Kidney epithelial cell (primary cell): ENCODE measurements around the gene ARHGAP45. TPM values are rescaled to one million over a fixed set of nuclear protein-coding genes. Genes with fewer than 3 reads are reported as not detected.

Source experiments
- DNase-seq: peaks from one replicate; pipeline ENCODE4 v3.0.0-alpha.2; 2010; ENCODE audit warnings: low read depth
- H3K27me3 ChIP-seq: 2 replicates; pipeline ENCODE4 v1.6.0; 2011; ENCODE audit warnings: low read length; ENCODE audit not compliant: control insufficient read depth, insufficient read depth
- H3K36me3 ChIP-seq: 2 replicates; pipeline ENCODE4 v1.5.1; 2011; ENCODE audit warnings: low read length; ENCODE audit not compliant: control insufficient read depth, insufficient read depth
- H3K4me3 ChIP-seq: 2 replicates; pipeline ENCODE4 v1.5.1; 2011; ENCODE audit warnings: low read depth, mild to moderate bottlenecking, control low read depth, low read length
- total RNA-seq: library from RNA; depleted of rRNA; stranded (reverse); fragments of >200 nt; gene quantifications from 2 replicates; pipeline ENCODE4 v1.2.3, GENCODE V29; 2015
- TF ChIP-seq, protein P1 (sequence below): IDR thresholded peaks from 2 replicates; pipeline ENCODE4 v1.5.1; 2011; ENCODE audit warnings: mild to moderate bottlenecking, moderate library complexity, low read length, control low read depth, inconsistent platforms; ENCODE audit not compliant: insufficient read depth, poor library complexity, severe bottlenecking

The ARHGAP45 gene
- total RNA-seq, 1 donor from 2014 or later, result 4.2 TPM

GRCh38 chr19:1107661-1108261, 40.8 kb downstream of the ARHGAP45 start:
- no peak overlapping the region for H3K4me3 ChIP-seq
- no peak for DNase-seq

DNA sequence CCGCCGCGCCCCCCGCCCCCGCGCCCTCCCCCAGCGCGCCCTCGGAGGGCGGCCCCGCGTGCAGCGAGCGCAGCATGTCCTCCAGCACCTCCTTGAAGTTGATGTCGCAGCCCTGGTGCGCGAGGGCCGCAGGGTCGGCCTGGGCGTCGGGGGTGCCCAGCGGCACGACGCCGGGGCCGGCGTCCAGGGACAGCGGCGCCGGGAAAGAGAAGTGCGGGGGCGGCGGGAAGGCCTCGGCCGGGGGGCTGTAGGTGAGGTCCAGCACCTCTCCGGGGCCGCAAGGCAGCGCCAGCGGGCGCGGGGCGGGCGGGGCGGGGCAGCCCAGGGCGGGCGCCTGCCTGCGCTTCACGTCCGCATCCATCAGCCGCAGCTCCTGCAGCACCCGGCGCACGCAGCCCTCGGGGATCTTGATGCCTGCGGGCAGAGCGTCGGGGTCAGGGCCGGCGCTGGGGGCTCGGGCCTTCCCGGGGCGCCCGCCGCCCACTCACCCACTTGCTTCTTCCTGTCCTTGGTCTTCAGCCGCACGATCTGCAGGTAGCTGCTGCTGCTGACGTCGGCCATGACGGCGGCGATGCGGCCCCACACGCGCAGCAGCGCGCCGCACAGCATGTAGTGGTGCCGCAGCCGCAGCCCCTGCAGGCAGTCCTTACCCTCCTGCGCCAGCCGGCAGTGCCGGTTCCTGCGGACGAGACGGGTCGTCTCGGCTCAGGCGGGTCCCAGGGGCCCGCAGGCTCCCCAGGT, 41.5 kb downstream of the ARHGAP45 start:
- Histone ChIP-seq H3K27me3 (no peaks in the 10 kb centered on the region), H3K4me3 (no peak overlapping the region), H3K36me3 (peaks cover 4% of the 10 kb centered on the region)
- TF ChIP-seq, protein P1, sequence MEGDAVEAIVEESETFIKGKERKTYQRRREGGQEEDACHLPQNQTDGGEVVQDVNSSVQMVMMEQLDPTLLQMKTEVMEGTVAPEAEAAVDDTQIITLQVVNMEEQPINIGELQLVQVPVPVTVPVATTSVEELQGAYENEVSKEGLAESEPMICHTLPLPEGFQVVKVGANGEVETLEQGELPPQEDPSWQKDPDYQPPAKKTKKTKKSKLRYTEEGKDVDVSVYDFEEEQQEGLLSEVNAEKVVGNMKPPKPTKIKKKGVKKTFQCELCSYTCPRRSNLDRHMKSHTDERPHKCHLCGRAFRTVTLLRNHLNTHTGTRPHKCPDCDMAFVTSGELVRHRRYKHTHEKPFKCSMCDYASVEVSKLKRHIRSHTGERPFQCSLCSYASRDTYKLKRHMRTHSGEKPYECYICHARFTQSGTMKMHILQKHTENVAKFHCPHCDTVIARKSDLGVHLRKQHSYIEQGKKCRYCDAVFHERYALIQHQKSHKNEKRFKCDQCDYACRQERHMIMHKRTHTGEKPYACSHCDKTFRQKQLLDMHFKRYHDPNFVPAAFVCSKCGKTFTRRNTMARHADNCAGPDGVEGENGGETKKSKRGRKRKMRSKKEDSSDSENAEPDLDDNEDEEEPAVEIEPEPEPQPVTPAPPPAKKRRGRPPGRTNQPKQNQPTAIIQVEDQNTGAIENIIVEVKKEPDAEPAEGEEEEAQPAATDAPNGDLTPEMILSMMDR, result no peak
- no peak for DNase-seq

More at GRCh38 chr19:1107661-1108261, 40.8 kb downstream of the ARHGAP45 start:
- H3K36me3 ChIP-seq, result peaks cover 4% of the 10 kb centered on the region
- TF ChIP-seq, protein P1, result no peak
- no peaks in the 10 kb centered on the region for H3K27me3 ChIP-seq

DNA sequence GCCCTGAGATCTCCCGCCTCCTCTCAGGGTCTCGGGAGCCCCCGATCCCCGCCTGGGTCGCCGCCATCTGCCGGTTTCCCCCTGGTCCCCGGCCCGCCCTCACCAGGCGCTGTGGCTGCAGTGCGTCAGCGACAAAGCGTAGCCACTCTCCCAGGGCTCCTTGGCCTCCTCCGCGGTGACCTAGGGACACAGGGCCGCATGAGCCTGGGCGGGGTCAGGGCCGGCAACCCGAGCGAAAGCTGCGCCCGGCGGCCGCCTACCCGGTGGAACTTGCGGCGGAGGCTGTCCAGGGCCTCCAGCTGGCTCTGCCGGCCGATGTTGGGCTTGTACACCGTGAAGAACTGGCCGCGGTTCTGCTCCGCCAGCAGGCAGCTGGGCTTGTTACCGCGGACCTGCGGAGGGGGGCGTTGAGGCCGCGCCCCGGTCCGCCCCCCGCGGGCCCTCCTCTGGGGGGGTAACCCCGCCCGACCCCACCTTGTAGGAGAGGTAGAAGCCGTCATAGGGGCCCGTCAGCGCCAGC, 42.1 kb downstream of the ARHGAP45 start:
- no peak for DNase-seq
- Histone ChIP-seq H3K4me3 (no peak overlapping the region), H3K36me3 (peaks cover 4% of the 10 kb centered on the region), H3K27me3 (no peaks in the 10 kb centered on the region)
- TF ChIP-seq, protein P1, result no peak

GRCh38 chr19:1109697-1110671, 43.0 kb downstream of the ARHGAP45 start:
- no peaks in the 10 kb centered on the region for H3K27me3 ChIP-seq
- peaks cover 5% of the 10 kb centered on the region for H3K36me3 ChIP-seq
- no peak overlapping the region for H3K4me3 ChIP-seq
- TF ChIP-seq, protein P1, result no peak
- no peak for DNase-seq

DNA sequence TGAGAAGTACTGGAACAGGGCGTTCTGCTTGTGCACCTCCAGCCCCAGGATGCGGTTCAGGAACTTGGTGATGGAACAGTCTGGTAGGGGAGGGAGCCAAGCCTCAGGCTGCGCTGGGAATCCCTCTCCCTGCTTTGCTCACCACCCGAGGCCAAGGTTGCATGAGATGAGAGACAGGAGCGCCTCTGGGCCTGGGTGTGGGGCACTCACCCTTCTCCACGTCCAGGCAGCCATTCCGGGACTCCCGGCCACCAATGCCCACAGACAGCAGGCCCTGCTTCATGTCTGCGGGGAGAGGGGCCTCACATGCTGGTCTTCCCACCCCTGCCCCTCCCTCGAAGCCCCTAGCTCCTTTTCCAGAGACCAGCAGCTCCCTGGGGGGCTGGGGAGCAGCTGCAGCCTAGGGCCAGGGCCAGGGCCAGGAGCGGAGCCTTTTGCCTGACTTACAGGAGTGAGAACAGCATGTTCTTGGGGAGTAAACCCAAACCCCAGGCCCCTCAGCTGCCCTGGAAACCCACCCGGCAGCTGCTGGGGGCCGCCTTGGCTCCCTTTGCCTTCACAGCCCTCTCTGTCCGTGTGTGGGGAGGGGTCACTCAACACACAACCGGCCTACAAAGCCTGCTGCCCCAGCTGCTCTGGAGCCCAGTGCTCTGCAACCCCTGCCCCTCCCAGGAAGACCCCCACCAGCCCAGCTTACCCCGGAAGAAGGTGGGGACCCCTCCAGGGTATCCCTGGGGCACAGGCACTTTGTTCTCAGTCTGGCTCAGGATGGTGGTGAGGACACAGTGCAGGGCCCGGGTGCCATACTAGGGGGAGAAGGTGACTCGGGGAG, 44.1 kb downstream of the ARHGAP45 start:
- Histone ChIP-seq H3K4me3 (no peak overlapping the region), H3K27me3 (no peaks in the 10 kb centered on the region), H3K36me3 (peaks cover 5% of the 10 kb centered on the region)
- DNase-seq, result no peak
- TF ChIP-seq, protein P1, result no peak
